ENCODE measurements around the gene GGA3.
A peak's percentile ranks its signal among the peaks of the same experiment; 100 is the strongest.
"Not testable (repeated sequence)": the region's sequence is repeated elsewhere in the genome, so short reads cannot be mapped to it uniquely, and the experiment has no call there.

The GGA3 gene

DNA sequence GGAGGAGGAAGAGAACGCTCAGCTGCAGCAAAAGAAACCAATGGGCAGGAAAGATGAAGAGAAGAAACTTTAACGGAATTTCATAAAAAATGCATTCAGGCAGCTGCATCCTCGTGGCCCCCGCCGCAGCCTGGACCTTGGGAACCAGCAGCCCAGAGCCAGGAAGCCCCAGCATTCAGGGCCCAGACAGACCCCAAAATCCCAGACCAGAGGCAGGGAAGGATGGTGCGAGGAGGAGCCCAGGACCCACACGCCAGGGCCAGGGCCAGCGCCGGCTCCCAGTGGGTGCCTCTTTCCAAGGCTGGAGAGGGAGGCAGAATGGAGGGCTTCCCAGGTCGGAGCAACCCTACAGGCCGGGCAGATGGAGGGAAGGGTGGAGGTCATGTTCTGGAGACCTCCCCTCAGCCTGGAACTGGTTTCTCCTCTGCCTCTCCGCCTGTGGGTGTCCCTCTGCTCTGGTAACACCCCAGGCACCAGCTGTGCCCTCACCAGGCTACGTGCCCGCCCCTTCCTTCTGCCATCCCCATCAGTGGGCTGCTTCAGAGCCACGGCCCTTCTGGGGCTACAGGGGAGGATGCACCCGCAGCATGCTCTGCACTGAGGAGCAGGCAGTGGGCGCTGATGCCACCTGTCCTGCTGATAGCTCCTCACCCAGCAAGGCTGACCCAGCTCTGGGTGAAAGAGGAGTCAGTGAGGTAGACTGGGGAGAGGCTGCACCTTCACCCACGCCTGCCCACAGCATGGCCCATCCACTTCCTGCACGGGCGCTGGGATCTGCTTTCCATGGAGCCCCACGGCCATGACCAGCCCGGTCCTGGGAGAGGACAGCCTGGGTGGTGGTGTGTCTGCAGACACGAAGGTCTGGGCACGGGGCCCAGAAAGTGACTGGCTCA lies 10.8 kb upstream of the GGA3 start:
- DNase-seq, result no peak

- peak in 1 of 2 experiments; percentile 91 for DNase-seq
Measured at GRCh38 chr17:75271233-75271954, 10.0 kb upstream of the GGA3 start.

DNA sequence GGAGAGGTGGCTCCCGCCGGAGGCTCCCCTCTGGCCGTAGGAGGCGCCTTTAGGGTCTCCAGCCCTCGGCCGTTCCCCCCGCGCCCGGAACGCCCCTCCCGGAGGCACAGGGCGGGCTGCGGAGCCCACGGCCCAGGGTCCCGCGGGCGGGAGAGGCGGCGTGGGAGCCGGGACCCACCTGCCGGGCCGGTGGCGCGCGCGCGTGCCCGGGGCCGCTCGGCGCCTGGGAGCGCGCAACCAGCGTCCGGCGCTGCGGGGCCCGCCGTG lies 9.5 kb upstream of the GGA3 start, which contains the start of gene MIF4GD:
Gene MIF4GD, minus strand, starts transcription at position 266 of the 267 bp plus-strand sequence. CDS start 1,036 bp downstream, outside the sequence.
- peak in 1 of 2 experiments; percentile 51 for DNase-seq

- DNase-seq, result peak; percentile 61 to 63
Measured at GRCh38 chr17:75270218-75270965, 9.0 kb upstream of the GGA3 start.

- DNase-seq, result no peak
Measured at GRCh38 chr17:75269844-75270217, 8.4 kb upstream of the GGA3 start.

DNA sequence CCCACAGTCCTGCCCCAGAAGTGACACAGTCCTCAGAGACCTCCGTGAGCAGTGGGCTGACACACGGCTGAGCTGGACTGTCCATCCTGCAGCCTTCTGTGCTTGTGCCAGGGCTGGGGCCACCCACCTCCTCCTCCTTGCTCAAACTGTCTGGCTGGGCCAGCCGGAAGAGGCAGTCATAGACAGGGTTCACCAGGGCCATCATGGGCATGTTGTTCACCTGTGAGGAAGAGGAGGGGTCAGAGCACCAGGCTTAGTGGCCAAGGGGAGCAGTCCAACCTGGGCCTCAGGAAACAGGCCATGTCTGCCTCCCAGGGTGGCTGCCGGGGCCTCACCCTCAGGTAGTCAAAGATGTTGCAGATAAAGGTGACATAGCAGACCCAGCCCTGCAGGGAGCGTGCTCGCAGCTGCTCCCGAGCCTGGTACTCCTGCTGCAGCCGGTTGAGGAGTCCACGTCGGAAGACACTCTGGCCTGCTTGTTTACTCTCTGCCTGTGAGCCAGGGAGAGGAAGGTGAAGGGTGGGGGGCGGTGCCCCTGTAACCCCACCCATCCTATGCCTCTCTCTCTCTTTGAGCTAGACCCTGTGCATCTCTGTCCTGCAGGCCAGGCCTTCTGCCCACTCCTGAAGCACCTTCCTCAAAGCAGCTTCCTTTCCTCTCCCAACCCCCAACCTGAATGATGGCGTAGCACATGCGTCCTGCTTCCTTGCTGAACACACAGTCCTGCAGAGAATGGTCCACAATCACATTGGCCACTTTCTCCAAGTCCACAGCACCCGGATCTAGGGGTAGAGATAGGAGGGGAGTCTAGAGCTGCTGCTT lies 6.2 kb upstream of the GGA3 start:
- DNase-seq, result no peak

GRCh38 chr17:75267153-75267410 lies 5.7 kb upstream of the GGA3 start:
- DNase-seq, result no peak

DNA sequence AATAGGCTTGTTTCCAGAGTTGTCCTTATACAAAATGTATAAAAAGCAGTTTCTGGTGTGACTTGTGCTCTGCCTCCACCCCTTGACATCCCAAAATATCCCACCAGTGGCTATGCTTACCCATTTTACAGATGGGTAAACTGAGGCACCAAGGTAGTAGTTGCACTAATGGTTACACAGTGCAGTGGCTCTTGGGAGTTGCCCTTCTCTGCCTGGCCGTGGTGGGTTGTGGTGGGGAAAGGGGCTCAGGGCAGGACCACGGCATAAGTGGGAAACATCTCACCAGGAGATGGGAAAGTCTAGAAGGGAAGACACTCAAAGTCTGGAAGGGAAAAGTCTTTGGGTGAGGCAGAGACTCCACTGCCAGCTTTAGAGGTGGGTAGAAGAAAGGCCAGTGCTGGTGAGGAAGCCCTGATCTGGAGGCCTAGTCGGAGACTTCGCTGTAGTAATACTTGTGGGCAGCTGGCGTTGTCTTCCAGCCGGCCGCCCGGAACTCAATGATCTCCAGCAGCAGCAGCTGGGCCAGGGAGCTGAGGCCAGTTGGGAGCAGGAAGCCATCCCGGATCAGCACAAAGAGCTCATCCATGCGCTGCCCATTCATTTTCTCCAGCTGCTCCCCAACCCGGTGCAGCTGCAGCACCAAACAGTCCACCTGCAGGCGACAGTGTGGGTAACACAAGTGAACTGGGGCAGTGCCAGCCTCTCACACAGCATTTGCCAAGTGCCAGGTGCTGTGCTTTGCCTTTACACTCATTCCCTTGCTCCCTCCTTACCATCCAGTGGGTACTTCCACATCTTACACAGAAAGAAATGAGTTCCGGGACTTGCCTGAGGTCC lies 5.1 kb upstream of the GGA3 start:
- no peak for DNase-seq

DNA sequence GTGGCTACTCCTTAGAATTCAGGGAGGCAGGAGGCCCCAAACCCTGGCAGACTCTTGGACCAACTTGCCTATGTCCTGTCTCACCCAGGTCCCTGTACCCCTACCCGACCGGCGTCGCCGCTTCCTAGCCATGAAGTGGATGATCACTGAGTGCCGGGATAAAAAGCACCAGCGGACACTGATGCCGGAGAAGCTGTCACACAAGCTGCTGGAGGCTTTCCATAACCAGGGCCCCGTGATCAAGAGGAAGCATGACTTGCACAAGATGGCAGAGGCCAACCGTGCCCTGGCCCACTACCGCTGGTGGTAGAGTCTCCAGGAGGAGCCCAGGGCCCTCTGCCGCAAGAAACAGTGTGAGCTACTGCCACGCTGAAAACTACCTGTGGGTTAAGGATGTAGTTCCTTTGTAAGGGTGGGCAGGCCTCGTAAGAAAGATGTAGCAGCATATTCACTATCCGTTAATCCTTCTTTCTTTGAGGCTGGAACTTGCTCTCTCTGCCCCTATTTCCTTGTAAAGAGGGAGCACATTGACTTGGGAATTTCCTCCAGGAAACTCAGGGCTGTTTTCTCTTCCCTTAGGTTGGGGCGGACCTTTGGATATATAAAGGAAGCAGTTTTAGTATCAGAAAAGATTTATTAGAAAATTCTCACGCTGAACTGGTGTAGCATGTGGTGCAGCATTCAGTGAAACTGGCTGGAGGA lies 4.4 kb upstream of the GGA3 start:
- no peak for DNase-seq

- DNase-seq, result no peak
Measured at GRCh38 chr17:75263055-75263454, 1.6 kb upstream of the GGA3 start.

- DNase-seq, result no peak
Measured at GRCh38 chr17:75262112-75262606, 753 bp upstream of the GGA3 start.

GRCh38 chr17:75260641-75261335 lies 618 bp downstream of the GGA3 start:
- no peak for DNase-seq

GRCh38 chr17:75257228-75257627 lies 4.2 kb downstream of the GGA3 start:
- DNase-seq, result not testable (repeated sequence)

- DNase-seq, result not testable (repeated sequence)
Measured at GRCh38 chr17:75255954-75256698, 5.3 kb downstream of the GGA3 start.

- no peak for DNase-seq
Measured at GRCh38 chr17:75252039-75252816, 9.2 kb downstream of the GGA3 start.

DNA sequence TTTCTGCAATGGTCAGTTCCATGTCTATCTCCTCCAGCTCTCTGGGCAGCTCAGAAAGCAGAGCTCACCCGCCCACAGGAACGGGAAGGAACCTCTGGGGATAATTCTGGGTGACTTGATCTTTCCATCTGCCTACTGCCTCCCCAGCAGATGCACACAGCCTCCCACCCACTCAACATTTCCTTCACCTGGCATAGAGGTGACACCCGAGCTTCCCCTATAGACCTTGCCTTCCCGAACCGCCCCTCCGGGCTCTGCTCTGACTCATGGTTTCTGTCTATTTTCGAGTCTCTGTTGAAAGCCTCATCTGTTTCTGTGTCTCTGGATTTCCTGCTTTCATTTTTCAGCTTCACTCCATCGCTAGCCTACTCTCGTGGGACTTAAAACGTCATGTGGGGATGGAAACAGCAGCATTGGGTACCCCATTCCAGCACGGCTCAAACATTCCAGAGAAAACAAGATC lies 11.4 kb downstream of the GGA3 start:
- DNase-seq, result no peak

DNA sequence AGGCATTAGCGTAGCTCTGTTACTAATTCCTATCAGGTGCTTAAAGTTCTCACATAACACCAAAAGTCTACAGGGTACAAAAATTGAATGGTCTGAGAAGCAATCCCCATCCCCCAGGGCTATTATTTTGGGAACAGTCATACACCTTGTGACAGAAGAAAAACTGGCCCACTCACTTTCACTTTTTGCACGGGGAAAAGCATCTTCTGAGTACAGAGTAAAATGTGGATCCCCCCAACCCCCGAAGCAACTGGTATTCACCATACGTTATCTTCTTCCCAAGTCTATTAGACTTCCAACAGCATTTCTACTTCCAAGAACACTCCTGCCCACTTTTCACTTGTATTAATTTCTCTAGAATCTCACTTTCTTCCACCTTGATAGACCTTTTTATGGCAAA lies 11.8 kb downstream of the GGA3 start:
- DNase-seq, result no peak

DNA sequence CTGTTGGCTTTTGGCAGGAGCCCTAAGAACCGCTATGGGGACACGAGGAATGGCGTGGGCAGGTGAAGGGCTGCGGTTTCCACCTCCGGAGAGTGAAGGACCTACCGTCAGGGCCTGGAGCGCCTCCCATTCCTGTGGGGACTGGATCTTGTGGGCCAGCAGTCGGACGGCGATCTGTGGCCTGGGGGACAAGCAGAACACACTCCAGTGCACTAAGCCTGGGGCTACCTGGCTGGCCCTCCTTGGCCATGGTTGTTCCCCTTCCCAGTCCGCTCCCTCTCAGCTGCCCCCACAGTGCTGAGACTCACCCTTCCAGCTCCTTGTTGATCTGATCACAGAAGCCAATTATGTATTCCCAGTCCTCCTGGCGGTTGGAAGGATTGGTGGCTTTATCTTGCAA lies 15.0 kb downstream of the GGA3 start:
- no peak for DNase-seq

DNA sequence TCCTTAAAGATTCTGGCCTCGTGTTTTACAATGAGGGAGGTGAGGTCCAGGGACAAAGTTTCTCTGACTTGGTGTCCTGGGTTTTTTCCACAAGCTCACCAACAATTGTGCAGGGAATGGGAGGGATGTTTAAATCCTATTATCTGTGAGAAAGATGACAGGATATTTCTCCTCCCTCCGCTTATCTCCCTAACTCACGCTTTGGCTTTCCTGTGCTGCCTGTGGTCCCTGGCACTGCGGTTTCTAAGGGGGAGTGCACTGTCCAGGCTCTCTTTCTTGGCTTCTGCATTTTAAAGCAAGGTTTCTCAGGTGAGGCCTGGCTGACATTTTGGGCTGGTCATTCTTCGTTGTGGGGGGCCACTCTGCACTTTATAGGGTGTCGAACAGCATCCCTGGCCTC lies 16.4 kb downstream of the GGA3 start:
- no peak for DNase-seq
